GM12873 (cell line): ENCODE measurements around the gene PQBP1.

Experiments used
- CTCF ChIP-seq: IDR thresholded peaks from 2 replicates; pipeline ENCODE4 v1.5.1; 2012; ENCODE audit warnings: low read depth, mild to moderate bottlenecking, moderate library complexity, low read length, control low read depth; ENCODE audit not compliant: insufficient read depth; ENCODE audit errors: missing control alignments

The PQBP1 gene

GRCh38 chrX:48914593-48915493 is 17.1 kb downstream of the PQBP1 start:
- TF ChIP-seq CTCF: no peak

- peak; percentile 94 for TF ChIP-seq CTCF
Measured at GRCh38 chrX:48917139-48918001, 19.6 kb downstream of the PQBP1 start.

- TF ChIP-seq CTCF: no peak
Measured at GRCh38 chrX:48918301-48918642, 20.5 kb downstream of the PQBP1 start.

GRCh38 chrX:48918643-48919340 is 21.1 kb downstream of the PQBP1 start, which contains the start of gene PIM2:
PIM2 (minus strand) TSS chrX:48919024; CDS start chrX:48918834, 190 bp downstream.
- no peak for TF ChIP-seq CTCF

- no peak for TF ChIP-seq CTCF
Measured at GRCh38 chrX:48919360-48919841, 21.7 kb downstream of the PQBP1 start.

GRCh38 chrX:48919947-48920717 is 22.4 kb downstream of the PQBP1 start:
- no peak for TF ChIP-seq CTCF
